NCI-H526 treated with DMSO at 0.1 percent for 48 hours (cell line): ENCODE results near the gene CCDC57.

Source experiments
- DNase-seq: peaks from one replicate; lab custom pipeline; 2025; lab: John Stamatoyannopoulos, UW

The CCDC57 gene

DNA sequence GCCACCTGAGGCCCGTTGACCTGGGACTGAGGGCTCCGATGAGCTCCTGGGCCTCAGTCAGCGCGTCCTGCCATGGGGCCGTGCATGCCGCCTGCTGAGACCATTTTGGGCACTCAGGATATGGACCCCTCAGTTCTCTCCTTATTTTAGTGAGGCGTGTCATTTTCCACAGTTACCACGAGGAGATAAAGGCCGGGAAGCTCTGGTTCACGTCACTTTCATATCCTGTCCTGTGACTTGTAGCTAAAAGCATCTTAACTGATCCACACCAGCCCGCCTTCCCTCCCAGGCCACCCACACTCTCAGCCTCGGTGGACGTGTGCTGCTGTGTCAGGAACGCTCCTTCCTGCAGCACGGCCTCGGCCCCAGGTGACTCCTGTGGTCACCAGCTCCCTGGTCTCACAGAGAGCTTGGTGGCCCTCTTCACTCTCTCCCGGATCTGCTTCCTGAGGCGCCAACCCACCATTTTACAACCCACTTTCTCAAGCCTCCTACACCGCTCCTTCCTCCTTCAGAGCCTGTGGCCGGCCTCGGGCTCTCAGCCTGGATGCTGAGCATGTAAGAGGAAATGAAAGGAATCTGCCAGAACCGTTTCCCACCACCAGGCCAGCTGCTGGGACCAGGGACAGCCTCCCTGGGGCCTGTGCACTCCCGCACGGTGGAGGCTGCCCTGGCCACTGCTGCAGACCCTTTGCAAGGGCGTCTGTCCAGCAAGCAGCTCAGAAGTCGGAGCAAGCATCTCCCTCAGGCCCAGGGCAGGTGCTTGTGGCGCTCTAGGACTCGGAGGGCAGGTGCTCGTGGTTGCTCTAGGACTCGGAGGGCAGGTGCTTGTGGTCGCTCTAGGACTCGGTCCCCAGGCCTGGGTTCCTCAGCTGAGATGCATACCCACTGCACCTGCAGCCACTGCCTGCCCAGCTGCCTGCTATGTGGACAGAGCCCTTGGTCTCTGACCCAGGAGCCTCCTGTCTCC lies 90.7 kb downstream of the CCDC57 start:
- DNase-seq: no peak

GRCh38 chr17:82121246-82121645 lies 91.4 kb downstream of the CCDC57 start:
- DNase-seq: no peak

- no peak for DNase-seq
Observed at GRCh38 chr17:82120148-82120547, 92.5 kb downstream of the CCDC57 start.

GRCh38 chr17:82118815-82119380 lies 93.7 kb downstream of the CCDC57 start:
- no peak for DNase-seq

GRCh38 chr17:82118168-82118814 lies 94.4 kb downstream of the CCDC57 start:
- DNase-seq: no peak

DNA sequence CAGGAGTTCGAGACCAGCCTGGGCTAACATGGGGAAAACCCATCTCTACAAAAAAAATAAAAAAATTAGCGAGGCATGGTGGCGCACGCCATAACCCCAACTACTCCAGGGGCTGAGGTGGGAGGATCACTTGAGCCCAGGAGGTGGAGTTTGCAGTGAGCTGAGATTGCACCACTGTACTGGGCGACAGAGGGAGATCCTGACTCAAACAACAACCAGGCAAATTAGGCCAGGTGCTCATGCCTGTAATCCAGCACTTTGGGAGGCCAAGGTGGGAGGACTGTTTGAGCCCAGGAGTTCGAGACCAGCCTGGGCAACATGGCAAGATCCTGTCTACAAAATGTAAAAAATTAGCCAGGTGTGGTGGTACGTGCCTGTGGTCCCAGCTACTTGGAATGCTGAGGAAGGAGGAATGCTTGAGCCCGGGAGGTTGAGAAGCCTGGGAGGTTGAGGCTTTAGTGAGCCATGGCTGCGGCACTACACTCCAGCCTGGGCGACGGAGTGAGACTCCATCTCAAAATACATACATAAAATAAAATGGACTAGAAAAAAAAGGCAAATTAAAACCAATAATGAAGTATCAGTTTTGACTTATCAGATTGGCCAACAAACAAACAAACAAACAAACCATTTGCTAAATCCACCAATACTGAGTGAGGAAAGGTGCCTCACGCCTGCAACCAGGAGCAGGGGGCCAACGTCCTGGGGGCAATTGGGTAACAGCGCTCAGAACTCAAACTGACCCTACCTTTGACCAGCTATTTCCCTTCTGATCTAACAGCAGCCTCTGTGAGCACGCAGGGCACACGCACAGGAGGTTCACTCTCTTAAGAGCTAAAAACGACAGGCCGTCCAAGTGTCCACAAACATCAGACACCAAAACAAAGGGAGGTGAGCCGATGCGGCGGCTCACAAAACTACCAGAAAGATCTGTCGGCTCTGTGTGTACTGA lies 95.2 kb downstream of the CCDC57 start:
- DNase-seq: no peak

GRCh38 chr17:82116246-82116645 lies 96.4 kb downstream of the CCDC57 start:
- no peak for DNase-seq

GRCh38 chr17:82114872-82115271 lies 97.8 kb downstream of the CCDC57 start:
- no peak for DNase-seq

GRCh38 chr17:82114447-82114846 lies 98.2 kb downstream of the CCDC57 start:
- DNase-seq: no peak

DNA sequence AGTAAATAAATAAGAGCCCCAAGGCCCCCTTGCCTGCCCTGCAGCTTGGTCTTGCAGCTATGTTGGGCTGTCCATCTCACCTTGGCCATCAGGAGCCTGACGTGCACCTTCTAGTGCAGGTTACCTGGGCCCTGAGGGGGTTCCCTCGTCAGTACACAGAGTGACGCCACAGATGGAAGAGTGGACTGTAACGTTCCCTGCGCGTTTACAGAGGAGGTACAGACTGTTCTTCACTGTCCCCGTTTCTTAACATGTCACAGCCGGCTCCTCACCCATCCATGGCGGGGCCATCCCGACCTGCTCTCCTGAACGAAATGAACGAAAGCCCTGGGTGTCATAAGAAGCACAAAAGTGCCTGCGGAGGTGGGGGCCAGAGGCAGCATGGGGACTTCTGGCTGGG lies 98.7 kb downstream of the CCDC57 start:
- DNase-seq: no peak

DNA sequence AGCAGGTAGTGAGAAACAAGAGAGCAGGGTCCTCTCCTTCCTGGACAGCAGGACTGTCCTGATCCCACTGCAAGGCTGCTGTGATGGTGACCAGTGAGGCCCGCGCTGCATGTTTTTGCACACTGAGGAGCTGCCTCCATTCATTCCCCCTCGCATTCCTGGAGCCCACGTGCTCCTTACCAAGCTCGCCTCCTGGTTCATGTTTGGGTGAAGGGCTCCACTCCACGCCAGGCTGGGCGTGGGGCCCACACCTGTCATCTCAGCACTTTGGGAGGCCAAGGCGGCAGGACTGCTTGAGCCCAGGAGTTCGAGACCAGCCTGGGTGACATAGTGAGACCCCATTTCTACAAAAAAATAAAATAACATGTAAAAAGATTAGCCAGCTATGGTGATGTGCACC lies 99.2 kb downstream of the CCDC57 start:
- DNase-seq: no peak

- no peak for DNase-seq
Observed at GRCh38 chr17:82112914-82113311, 99.7 kb downstream of the CCDC57 start.

DNA sequence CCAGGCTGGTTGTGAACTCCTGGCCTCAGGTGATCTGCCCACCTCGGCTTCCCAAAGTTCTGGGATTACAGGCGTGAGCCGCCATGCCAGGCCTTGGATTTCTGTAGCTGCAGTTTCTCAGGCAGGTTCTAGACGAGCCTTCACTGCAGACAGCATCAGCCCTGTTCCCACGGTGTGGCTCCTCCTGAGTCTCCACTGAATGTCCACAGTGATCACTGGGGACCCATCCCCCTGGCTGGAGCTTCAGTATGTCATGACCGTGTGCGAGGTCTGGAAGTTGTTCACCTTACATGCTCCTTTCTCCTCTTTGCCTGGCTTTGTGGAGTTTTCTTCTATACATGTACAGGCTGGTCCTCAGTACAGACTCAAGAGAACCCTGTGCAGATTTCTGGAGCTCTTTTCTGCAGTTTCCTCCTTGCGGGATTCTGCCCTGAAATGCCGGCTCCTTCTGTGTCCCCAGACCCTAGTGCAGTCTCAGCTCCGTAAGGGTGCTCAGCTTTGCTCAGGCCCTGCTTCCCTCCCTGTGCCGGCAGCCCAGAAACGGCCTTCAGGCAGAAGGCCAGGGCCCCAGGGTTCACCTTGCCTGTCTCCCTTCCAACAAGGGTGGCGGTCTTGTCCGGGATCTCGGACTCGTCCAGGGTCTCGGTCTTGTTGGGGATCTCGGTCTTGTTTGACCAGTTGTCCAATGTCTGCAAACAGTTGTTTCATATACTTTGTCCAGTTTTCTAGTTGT lies 100.3 kb downstream of the CCDC57 start:
- DNase-seq: no peak

DNA sequence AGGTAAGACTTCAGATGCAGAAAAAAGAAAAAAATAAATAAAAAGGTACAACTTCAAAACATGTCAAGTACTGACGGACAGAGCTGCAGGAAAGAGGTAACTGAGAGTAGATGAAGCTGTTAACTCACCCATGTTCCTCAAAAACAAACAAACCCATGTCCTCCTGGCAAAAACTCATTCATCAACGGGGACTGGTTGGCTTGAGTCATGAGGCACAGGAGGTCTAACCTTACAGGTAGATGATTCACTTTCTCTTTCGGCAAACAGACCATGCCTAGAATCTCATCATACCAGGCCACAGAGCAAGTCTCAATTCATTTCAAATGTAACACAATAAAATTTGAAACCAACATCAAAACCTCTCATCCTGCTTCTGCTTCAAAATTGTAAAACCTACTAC lies 102.3 kb downstream of the CCDC57 start:
- no peak for DNase-seq

- DNase-seq: no peak
Observed at GRCh38 chr17:82108961-82109475, 103.6 kb downstream of the CCDC57 start.

- DNase-seq: no peak
Observed at GRCh38 chr17:82108496-82108945, 104.1 kb downstream of the CCDC57 start.

DNA sequence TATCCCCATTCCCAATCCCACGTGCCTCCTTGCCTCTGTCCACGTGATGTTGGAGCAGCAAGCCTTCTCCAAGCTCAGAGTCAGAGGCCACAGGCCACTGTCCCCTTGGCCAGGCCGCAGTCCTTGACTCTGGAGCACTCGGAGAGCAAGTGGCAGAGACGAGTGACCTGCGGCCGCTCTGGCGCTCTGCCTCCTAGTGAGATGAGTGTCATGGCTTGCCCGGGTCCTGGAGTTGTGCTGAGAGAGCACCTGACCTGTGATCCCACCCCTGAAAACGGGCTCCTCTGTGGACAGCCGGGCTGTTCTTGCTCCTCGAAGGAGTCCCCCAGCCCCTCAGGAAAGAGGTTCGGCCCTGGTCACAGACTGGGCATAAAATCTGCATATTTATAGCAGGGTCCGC lies 104.6 kb downstream of the CCDC57 start:
- no peak for DNase-seq

GRCh38 chr17:82107341-82107860 lies 105.2 kb downstream of the CCDC57 start:
- no peak for DNase-seq

DNA sequence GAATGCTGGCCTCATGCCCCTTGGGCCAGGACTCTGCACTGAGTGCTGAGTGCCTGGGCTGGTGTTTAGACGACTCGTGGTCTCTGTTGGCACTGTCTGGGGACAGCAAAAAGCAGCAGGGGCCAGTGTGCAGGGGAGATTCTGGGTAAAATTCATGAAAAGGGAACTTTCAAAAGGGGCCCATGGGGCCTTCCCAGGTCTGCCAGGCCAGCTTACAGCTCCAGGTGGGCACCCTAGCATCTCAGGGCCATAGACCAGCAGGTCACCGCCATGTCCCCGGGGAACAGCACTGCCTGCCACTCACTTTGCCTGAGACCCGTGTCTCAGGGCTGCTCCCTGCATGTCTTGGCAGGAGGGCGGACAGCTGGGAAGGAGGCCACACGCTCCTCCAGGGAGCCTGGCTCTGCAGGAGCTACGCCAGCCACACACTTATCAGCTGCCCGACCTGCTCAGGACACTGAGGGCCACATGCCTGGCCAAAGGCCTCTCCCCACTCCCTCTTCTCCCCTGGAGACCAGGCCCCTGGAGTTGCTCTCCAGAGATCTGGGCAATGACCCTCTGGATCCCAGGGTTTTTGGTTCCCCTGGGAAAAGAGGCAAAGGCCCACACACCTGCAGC lies 105.8 kb downstream of the CCDC57 start:
- no peak for DNase-seq
